ENCODE measurements around the gene ARL15.
"Not testable (repeated sequence)": the region's sequence is repeated elsewhere in the genome, so short reads cannot be mapped to it uniquely, and the experiment has no call there.

Gene ARL15

DNA sequence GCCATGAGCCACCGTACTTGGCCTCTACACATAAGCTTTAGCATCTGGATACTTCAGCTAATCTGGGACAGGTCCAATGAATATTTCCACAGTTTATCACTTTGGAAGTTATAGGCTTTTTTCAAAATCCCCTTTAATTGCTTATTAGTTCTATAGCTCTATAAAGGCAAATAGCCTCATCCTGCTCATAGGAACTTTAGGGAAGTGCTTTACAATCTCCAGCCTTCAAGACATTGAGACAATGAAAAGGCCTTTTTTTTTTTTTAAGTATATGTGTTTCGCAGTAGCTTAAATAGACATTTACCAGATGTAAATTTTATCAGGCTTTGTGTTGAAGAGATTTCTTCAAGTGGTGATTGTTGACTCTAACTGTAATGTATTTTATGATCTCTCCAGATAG is 224.2 kb downstream of the ARL15 start:
- DNase-seq = no peak

DNA sequence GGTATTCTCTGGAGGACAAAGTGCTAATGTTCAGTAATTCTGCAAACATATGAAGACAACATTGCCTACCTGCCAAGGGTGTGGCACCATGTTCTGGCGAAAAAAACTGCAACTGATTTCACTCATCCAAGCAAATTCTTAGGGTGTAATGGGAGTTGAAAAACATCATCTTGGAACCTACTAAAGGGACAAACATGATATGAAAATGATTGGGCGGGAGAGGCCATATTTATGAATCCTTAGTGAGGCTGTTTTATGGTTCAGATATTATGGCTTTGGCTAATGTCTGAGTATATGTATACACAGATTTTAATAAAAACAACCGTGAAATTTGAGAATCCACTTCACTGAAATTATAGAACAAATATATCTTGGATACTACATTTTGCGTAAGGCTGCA is 225.7 kb downstream of the ARL15 start:
- no peak for DNase-seq

DNA sequence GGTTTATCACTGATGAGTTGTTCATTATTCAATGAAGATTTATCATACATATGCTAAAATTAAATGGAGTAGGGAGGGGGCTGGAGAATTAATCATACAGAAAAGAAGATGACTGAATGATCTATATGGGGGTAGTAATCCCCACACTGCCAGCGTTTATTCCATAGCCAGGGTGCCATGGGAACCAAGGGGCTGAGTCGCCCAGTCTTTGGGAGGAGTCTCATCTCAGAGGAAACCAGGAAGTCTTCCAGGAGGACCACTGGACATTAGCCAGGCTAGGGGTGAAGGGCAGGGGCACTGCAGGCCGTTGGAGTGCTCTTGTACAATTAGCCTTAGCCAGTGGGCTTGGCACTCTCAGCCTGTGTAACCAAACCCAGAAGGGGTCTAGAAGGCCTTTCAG is 226.5 kb downstream of the ARL15 start:
- DNase-seq = no peak

DNA sequence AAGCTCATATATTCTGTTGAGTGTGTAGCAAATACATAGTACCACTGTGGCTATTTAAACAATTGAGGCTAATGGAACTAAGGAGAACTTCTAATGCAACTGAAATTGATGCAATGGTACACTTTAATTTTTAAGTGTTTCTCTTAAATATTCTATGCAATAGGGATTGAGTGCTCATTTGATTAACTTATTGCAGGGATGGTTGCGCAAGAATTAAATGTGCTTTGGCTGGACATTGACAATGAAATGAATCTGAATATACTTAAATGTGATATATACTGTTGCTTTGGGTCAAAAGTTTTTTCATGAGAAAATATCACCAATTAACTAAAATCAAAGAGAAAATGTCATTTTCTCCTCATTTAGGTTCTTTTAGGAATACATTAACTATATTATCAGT is 227.1 kb downstream of the ARL15 start:
- DNase-seq = no peak

DNA sequence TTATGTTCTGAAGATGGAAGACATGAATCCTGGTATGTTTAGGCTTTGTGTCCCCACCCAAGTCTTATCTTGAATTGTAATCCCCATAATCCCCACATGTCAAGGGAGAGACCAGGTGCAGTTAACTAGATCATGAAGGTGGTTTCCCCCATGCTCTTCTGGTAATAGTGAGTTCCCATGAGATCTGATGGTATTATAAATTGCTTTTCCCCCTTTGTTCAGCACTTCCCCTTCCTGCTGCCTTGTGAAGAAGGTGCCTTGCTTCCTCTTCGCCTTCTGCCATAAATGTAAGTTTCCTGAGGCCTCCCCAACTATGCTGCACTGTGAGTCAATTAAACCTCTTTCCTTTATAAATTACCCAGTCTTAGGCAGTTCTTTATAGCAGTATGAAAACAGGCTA is 229.0 kb downstream of the ARL15 start:
- DNase-seq = no peak

DNA sequence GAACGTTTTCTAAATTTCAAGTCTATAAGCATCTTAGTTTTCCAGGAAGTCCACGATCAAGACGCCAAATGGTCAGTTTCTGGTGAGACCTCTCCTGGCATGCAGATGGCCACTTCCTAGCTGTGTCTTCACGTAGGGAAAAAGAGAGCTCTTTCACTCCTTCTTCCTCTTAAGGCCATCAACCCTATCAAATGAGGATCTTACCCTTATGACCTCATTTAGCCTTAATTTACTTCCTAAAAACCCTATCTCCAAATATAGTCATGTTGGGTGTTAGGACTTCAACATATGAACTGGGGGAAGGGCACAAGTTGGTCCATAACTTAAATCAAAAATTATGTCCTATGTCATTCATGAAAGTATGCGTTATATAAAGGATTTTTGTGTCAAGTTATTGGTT is 229.5 kb downstream of the ARL15 start:
- DNase-seq = no peak

DNA sequence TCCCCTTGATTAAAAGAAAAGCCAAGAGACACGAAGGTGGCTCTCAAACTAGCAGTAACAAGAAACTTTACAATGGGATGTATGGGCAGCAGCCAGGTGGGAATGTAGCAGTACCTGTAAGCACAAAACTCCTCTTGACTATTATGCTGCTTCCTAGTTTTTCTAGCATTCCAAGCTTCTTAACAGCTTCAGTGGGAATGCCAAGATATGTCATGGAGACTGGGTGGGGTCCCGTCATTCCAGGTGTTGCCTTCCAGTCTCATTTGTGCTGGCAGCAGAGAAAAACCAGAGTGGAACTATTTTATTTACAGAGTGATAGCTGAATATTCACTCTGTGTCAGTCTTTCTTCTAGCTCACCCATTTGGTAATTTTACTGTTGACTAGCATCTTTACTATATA is 236.6 kb downstream of the ARL15 start:
- DNase-seq = no peak

DNA sequence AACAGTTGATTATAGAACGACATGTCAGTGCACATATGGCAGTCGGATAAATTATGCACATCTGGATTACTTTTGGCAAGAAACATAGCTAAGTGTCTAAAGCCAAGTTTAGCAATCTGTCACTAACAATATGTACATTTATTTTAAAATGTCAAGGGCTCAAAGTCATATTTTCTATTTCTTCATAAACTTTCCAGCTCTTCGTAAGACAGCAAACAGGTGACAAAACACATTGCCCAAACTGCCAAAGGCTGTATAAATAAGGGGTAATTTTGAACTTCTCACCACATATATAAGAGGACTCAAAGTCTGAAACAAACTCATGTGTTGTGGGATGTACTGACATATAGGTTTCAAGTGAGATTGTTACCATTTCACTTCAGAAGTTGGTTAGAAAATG is 237.2 kb downstream of the ARL15 start:
- no peak for DNase-seq

DNA sequence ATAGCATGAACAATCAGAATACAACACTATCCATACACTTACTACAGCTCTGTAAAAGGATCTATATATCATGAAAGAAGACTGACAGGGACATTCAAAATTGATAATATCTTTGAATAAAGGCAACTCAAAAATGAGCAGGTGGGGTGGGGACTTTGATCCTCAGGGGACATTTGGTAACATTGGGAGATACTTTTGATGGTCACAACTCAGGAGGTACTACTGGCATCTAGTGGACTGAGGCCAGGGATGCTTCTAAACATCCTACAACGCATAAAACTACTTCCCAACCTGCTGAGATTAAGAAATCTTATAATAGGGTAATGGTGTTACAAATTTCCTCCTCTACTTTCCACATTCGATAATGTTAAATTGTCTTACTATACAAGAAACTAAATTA is 243.9 kb downstream of the ARL15 start:
- DNase-seq = no peak

DNA sequence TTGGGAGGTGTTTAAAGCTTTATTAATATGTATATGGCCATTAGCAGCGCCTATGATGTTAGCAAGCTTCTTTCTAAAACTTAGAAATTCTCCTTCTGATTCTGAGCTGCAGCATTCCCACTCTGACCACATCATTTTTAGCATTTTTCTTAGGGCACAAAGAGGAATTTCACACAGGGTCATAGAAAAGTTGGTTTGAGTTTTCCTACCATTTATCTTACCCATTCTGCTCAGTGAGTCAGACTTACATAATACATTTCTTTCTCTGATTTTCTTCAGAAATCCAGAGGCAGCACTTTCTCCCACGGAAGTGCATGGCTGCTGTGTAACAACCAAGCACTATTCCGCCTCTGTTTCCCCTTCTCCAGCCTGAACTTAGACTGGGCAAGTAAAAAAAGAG is 246.6 kb downstream of the ARL15 start:
- no peak for DNase-seq

DNA sequence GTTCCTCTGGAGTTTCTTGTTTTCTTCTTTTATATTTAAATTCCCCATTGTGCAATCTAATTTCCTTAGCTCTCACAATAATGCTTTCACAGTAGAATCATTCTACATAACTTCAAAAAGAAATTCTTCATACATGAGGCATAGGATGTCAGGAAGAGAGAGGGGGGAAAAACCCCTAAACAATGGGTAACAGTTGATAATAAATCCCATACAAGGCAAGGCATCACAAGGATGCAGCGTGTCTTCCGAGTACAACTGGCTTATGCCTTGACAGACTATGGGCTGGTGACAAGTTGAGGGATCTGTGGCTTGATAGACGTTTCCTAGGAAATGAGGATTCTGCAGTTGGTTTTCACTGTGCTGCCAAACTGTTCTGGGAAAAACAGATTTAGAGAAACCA is 247.4 kb downstream of the ARL15 start:
- DNase-seq = no peak

DNA sequence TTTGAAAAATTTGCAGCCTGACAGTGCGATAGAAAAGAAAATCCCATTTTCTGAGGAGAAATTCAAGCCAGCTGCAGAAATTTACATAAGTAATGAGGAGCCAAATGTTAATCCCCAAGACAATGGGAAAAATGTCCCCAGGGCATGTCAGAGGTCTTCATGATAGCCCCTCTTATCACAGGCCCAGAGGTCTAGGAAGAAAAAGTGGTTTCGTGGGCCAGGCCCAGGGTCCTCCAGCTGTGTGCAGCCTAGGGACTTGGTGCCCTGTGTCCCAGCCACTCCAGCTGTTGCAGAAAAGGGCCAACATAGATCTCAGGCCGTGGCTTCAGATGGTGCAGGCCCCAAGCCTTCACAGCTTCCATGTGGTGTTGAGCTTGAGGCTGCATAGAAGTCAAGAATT is 249.5 kb downstream of the ARL15 start:
- DNase-seq = not testable (repeated sequence)

DNA sequence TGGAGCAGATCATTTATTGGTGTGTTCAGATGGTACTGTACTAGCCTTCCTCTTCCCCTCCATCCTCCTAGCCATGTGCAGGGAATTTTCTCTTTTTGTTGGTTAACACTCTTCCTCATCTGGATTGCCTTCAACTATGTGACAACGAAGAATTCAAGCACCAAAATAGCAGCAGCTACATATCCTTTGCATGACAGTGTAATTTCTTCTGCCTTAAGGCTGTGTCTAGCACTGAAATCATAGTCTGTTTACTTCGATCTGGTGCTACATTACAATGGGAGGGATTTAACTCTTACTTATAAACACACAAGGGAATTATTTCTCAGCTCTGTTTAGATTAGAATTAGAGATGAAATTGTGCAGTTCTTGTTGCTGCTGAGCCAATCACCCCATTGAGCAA is 260.4 kb downstream of the ARL15 start:
- DNase-seq = no peak

DNA sequence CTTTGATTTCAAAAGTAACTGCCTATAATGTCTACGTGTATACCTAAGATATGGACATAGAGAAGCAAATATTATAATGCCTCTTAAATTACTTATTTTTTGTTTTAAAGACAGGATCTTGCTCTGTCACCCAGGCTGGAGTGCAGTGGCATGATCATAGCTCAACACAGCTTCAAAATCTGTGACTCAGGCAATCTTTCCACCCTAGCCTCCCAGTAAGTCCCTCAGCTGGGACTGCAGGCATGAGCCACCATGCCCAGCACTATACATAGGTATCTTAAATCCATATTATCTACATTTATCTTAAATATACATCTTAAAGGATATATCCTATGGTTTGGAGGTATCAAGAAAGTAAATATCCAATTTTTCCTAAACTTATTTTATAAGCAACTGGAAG is 261.2 kb downstream of the ARL15 start:
- no peak for DNase-seq

DNA sequence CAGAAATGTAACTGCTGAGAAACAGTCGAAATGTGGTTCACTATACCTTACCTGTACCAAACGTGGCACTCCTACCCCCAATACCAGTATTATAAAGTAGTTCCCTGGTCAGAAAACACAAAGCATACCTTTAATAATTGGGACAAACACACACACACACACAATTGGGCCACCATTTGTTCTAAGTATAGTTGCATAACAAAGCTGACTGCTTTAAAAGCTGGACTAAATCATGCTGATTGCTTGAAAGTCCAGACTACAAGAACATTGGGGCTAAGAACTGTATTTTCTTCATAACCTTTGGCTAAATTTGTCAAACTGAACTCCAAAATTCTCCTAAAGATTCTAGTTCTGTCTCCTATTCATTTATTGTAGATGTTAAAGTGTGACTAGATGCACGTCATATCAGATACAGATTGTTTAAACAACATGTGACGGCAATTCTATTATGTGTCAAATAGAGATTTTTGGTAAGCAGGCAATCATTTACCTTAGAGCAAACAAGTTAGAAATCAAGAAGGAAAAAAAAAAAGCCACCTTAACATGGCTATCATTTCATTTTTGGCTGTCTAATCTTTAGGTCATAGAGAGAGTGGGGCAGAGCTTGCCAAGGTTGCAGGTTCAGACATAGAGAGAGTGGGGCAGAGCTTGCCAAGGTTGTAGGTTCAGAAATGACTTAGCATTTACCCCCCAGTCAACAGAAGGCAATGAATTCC is 265.1 kb downstream of the ARL15 start:
- DNase-seq = no peak

DNA sequence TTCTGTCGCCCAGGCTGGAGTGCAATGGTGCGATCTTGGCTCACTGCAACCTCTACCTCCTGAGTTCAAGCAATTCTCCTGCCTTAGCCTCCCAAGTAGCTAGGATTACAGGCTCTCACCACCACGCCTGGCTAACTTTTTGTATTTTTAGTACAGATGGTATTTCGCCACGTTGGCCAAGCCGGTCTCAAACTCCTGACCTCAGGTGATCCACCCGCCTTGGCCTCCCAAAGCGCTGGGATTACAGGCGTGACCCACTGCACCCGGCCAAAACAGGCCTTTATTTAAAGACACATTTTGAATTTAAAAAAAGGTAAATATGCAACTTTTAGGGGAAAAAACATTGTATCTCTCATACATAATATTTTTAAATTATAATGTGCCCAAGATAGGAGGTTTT is 266.1 kb downstream of the ARL15 start:
- DNase-seq = not testable (repeated sequence)

DNA sequence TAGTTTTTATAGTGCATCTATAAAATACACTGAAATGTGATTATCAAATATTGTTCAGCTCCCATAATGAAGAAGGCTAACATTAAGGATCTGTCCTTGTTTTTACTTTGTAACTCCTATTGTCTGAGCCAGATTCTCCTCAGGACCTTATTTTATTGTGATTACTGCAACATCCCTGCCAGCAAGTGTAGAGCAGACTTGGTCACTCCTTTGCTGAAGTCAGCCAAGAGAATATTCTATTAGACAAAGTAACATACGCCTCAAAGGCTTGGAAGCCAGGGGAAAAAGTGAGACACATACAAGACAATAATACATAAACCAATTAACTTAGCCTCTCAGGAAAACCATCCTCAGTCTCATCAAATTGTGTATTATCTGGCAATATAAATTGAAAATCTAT is 269.6 kb downstream of the ARL15 start:
- no peak for DNase-seq

DNA sequence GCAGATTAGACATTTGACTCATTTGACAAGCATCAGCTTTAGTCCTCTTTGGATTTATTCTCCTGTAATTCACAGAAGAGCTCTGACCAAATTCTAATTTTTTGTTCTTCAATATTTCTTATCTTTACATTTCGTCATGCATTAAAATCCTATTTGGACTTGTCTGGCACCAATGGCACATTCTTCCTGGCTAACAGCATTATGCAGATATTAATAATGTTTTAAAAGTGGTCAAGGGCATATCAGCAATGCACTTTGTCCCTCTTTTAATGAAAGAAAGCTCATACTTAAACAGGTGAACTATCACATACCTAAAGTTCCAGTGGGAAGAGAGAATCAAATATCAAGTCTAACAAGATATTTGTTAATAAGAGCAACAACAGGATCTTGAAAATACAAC is 270.4 kb downstream of the ARL15 start:
- DNase-seq = no peak

DNA sequence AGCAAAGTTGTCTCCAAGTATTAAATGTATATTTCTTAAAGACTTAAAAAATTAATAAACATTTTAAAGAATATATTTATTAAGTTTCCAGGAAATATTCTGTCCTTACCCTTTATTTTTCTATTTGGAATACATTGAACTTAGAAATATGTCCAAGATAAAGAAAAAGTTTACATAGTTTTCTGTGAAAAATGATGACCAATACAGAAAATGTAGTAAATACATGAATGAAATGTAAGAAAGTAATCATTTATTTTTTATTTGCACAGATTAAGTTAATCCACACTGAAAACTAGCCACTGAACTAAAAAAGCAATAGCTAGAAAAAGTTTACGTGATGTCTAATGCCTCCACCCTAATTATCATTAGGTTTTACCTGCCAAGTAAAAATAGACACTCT is 273.2 kb downstream of the ARL15 start:
- no peak for DNase-seq

DNA sequence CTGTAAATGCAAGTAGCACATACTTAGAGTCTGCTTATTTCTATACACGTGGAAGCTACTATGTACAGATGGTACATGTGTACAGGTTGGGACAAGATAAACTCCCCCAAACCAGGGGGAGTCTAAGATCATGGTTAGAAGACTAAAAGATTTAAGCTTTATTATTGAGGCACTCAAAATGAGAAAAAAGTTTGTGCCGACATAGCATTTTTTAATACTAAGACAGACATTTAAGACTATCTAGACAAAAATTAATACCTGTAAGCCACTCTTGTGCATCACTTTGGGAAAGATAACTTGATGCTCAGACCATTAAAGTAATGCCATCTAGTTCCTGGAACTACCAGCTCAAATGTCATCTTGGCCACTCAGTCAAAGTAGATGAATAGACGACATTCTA is 279.4 kb downstream of the ARL15 start:
- no peak for DNase-seq

DNA sequence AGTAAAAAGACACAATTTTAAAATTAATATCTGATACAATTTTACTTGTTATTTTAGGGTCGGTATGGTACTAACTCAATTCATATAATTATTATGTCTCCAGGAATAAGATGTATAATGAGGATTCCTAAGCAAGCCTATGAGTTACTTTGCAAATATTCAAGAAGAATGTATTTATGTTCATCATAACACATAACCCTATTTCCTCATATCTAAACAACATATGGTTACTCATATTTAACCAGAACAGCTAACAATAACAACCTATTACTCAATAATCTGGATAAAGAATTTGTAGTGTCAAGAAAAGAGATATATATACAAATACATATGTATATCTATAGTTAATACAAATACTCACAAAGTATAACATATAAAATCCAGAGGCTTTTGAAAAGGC is 285.9 kb downstream of the ARL15 start:
- DNase-seq = no peak

DNA sequence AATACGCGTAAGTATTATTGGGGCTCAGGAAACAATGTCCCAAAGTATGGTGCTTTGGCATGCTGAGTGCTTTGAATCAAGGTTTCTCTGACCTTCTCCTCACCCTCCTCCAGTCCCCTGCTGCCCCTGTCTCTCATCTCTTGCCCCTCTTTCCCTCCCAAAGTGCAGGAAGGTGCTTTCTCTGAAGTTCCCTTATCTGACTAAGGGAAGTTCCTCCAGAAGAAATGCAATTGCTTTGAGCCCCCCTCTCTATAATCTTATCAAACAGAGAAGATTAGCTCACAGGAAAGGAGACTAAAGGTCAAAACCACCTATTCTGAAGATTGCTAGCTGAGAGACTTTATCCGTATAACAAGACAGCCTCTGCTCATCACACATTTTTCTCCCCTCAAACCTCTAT is 288.1 kb downstream of the ARL15 start:
- DNase-seq = no peak

DNA sequence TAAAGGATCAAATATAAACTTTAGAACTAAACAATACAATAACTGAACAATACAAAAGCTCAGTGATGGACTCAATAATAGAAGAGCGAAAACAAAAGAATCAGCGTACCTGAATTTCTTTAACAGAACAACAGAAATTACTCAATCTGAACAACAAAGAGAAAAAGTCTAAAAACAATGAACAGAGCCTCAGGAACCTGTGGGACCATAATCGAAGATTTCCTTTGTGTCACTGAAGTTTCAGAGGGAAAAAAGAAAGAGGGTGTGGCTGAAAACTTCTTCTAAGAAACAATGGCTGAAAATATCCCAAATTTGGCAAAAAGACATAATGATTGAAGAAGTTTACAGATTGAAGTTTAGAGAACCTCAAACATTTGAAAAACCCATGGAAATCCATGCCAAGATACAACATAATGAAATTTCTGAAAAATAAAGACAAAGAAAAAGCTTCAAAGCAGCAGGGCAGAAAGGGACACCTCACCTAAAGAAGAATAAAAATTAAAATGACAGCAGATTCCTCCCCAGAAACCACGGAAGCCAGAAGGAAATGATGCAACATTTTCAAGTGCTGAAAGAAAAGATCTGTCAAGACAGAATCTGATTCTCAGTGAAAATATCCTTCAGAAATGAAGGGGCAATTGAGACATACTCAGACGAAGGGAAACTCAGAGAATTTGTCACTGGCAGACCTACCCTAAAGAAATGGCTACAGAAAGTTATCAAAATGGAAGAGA is 288.8 kb downstream of the ARL15 start:
- DNase-seq = no peak

DNA sequence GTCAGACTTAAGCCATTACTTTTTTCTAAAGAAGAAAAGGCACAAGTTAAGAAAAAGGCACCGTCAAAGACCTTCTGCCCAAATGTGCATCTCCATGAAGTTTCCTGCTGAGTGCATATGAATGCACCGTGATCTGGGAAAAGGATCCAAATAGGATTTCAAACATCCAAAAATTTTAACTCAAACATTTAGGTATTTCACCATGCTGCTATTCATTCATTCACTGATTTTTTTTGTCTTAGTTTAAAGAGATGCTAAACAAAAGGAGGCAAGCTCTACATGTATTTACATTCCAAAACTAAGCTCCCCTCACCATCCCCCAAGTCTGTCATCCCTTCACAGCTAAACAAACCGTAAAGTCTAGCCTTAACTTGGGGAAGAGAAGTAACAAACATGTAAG is 291.9 kb downstream of the ARL15 start:
- no peak for DNase-seq

DNA sequence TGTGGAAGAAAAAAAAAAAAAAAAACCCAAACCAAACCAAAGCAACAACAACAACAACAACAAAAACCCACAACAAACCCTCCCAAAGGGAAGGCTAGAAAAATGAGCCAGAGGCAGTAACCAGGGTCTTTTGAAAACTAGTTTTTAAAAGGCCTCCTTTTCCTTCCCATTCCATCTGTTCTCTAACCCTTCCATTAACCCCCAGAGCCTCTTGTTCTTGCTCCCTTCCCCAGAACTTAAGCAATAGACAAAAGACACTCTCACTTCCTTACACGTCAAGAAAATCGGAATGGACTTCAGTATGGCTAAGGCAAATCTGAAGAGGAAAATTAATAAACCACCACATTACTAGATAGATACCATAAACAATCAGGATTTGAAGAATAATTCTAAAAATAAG is 292.8 kb downstream of the ARL15 start:
- DNase-seq = no peak

All from stimulated activated CD8-positive, alpha-beta memory T cell treated with anti-CD3 and anti-CD28 coated beads, Interleukin-4, amount 100 ng/mL, for 48 hours (primary cell).